GM21381 (cell line): Measurements from ENCODE around the gene CACHD1.

Source experiments
- ATAC-seq: cut with Tn5 transposase; IDR thresholded peaks from one replicate; pipeline ENCODE4 v1.9.1; 2021; ENCODE audit warnings: mild to moderate bottlenecking, moderate library complexity; ENCODE audit not compliant: unreplicated experiment

The CACHD1 gene

GRCh38 chr1:64519901-64520300, 50.0 kb downstream of the CACHD1 start:
- ATAC-seq, result no peak

- no peak for ATAC-seq
These were observed 52.8 kb downstream of the CACHD1 start for GRCh38 chr1:64522740-64523139.

DNA sequence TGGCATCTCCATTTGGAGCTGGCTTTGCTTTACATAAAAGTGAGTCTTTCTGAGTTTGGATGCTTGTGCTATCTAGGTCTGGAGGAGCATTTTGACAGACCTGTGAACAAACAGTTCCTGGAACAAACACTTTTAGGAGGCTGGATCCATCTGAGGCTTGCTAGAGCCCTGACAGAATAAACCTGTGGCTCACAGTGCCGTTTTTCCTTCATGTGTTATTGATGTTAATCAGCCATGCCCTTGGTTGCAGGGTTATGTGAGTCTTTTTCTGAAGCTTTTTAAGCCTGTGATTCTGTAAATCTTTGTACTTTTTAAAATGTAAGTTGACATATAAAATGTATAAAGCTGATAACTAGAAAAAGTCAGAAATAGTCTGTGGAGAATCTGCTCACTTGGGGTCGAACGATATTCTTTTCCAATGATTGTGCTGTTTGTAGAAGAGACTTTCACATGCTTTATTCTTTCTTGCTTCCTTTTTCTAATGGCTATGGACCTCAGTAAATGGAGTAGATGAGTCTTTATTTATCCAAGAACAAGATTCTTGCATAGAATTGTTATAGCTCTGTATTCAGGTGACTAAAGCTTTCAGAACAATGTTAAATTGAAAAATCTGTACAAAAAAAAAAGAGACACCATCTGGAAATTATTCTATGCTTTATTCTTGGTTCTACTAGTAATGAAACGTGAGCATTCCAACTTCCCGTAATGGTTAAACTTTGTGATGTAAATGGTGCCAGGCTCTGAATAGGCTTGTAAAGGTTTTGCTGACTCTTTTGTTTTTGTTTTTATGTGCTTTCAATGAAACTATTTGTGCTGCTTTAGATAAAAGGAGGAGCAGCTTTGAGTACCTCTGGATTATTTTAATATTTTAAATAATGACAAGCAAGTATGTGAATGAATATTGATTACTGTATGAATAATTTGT, 53.7 kb downstream of the CACHD1 start:
- ATAC-seq, result no peak

GRCh38 chr1:64524614-64525013, 54.7 kb downstream of the CACHD1 start:
- no peak for ATAC-seq

DNA sequence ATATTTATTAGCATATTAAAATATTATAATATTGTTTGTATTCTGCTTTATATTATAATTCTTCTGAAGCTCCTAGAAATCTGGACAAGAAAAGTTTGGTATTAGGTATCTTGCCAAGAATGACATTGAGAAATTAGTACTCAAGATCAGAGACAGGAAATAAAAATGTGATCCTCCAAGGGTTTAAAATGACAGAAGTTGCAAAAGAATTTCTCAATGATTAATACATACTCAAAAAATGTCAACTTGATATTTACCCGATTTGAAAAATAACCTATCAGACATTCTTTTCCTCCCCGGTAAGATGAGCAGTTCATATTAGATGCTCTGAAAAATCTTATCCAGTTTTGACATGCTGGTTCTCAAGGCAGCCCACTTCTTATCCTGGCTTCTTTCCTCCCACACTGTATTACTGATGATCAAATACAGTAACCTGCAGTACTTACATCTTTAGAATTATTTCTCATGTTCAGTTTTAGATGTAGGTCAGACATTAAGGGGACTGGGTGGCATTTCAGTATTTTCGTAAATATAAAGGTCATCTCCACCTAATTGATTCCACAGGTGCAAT, 55.3 kb downstream of the CACHD1 start:
- ATAC-seq, result no peak

DNA sequence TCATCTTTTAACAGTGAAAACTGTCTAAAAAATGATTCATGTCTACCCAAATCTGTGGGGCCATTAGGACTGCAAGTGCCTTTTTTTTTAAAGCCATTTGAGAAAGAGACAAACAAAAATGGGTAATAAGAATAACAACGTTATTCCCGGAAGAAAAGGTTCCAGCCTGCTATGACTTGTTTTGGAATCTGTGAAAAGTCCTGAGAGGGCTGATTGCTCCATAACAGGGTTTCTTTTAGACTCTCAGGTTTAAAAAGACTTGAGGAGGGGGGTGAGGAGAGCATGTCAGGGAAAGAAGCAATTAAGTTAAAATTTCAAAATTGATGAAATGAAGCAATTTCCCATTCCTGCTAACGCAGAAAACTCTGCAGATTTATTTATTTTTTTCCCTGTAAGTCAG, 56.4 kb downstream of the CACHD1 start:
- ATAC-seq, result no peak

DNA sequence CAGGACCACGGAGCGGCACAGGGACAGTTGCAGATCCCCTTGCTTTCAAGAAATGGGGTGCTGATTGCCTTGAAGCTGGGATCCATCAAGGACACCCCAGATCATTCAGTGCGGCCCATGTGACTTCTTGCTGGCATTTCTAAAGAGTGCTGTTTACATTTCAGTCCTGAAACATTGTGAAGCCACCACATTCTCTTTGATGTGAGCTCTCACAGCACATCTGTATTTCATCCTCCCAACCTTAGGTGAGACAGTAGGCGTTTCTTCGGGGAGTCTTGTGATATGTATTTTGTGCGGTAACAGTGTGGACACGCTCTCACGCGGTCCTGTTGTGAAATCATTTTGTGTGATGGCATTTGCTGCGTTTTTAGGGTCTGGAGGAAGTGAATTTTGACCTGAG, 57.2 kb downstream of the CACHD1 start:
- no peak for ATAC-seq

- ATAC-seq, result no peak
These were observed 57.9 kb downstream of the CACHD1 start for GRCh38 chr1:64527786-64528185.

GRCh38 chr1:64530969-64531692, 61.2 kb downstream of the CACHD1 start:
- no peak for ATAC-seq

DNA sequence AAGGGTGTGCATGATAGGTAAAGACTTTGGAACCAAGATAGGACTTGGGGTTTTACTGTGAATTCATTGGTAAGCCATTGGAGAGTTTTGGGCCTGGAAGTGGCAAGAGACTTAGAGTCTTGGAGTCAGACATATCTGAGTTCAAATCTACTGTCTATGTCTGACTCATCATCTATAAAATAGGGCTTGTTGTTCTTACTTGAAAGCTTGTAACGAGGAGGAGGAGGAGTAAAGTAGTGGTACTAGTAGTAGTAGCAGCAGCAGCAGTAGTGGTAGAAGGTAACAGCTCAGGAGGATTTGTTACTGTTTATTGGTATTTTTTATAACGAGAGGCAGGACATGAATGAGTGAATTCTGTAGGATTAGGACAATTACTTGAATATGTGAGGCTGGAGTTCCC, 62.7 kb downstream of the CACHD1 start:
- no peak for ATAC-seq

DNA sequence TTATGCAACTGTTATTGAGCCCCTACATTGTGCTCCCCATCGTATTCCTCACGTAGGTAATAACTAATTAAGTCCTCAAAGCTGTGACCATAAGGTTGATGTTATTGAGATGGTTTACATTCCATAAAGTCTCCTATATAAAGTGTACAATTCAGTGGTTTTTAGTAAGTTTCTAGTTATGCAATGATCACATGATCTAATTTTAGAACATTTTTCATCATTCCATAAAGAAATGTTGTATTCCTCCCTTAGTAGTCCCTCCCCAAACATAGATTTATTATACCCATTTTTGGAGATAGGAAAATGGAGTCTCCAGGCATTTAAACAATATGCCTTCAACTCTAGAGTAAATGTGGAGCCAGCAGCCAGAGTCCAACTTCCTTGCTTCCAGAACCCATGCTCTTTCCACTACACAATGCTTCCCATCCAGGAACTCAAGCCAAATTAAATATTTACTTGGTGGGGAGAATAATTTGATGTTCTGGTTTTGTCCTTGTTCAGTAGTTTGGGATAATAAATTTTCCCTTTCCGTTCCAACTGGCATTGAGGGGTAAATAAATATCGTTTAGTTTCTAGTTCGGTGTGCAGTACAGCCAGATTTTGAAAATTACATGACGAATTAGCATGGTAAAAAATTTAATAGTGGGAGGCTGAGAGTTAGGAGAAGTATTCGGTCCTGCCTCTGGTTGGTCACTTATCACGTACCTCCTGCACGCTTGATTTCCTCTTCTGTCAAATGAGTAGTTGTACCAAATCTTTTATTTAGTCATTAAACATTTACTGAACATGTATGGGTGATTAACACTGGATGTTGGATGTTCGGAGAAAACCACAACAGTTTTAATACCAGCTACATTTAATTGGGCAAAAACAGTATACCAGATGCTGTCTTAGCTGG, 66.3 kb downstream of the CACHD1 start:
- ATAC-seq, result no peak

- no peak for ATAC-seq
These were observed 67.0 kb downstream of the CACHD1 start for GRCh38 chr1:64536836-64537490.

- no peak for ATAC-seq
These were observed 68.0 kb downstream of the CACHD1 start for GRCh38 chr1:64537942-64538341.

GRCh38 chr1:64538389-64538788, 68.5 kb downstream of the CACHD1 start:
- ATAC-seq, result no peak

GRCh38 chr1:64539289-64539688, 69.4 kb downstream of the CACHD1 start:
- ATAC-seq, result no peak

GRCh38 chr1:64539781-64540218, 69.9 kb downstream of the CACHD1 start:
- no peak for ATAC-seq

GRCh38 chr1:64540265-64540791, 70.4 kb downstream of the CACHD1 start:
- no peak for ATAC-seq

- no peak for ATAC-seq
These were observed 72.2 kb downstream of the CACHD1 start for GRCh38 chr1:64542118-64542517.

- no peak for ATAC-seq
These were observed 73.9 kb downstream of the CACHD1 start for GRCh38 chr1:64543831-64544230.
